Measurements from ENCODE around the gene MRAP2.
"Not testable (repeated sequence)": the region's sequence is repeated elsewhere in the genome, so short reads cannot be mapped to it uniquely, and the experiment has no call there.

The MRAP2 gene

GRCh38 chr6:84035484-84035883 lies 1.9 kb downstream of the MRAP2 start:
- no peak for DNase-seq

GRCh38 chr6:84037425-84038089 lies 4.0 kb downstream of the MRAP2 start:
- no peak for DNase-seq

- DNase-seq: no peak
These were observed 9.0 kb downstream of the MRAP2 start for GRCh38 chr6:84042603-84043002.

- DNase-seq: no peak
These were observed 10.0 kb downstream of the MRAP2 start for GRCh38 chr6:84043555-84043954.

GRCh38 chr6:84046755-84047154 lies 13.2 kb downstream of the MRAP2 start:
- DNase-seq: no peak

GRCh38 chr6:84048588-84048987 lies 15.0 kb downstream of the MRAP2 start:
- DNase-seq: no peak

- no peak for DNase-seq
These were observed 16.8 kb downstream of the MRAP2 start for GRCh38 chr6:84050408-84050807.

- peak; percentile 70 for DNase-seq
These were observed 18.8 kb downstream of the MRAP2 start for GRCh38 chr6:84052204-84052882.

- DNase-seq: no peak
These were observed 19.3 kb downstream of the MRAP2 start for GRCh38 chr6:84052883-84053241.

GRCh38 chr6:84055647-84056046 lies 22.1 kb downstream of the MRAP2 start:
- no peak for DNase-seq

GRCh38 chr6:84057908-84058307 lies 24.3 kb downstream of the MRAP2 start:
- DNase-seq: no peak

GRCh38 chr6:84059082-84059481 lies 25.5 kb downstream of the MRAP2 start:
- no peak for DNase-seq

- no peak for DNase-seq
These were observed 27.6 kb downstream of the MRAP2 start for GRCh38 chr6:84061174-84061573.

GRCh38 chr6:84061613-84062398 lies 28.2 kb downstream of the MRAP2 start:
- no peak for DNase-seq

- DNase-seq: no peak
These were observed 29.1 kb downstream of the MRAP2 start for GRCh38 chr6:84062519-84063154.

GRCh38 chr6:84065693-84066290 lies 32.2 kb downstream of the MRAP2 start:
- no peak for DNase-seq

GRCh38 chr6:84066536-84066935 lies 33.0 kb downstream of the MRAP2 start:
- no peak for DNase-seq

GRCh38 chr6:84068873-84069272 lies 35.3 kb downstream of the MRAP2 start:
- DNase-seq: not testable (repeated sequence)

GRCh38 chr6:84072442-84072997 lies 38.9 kb downstream of the MRAP2 start:
- DNase-seq: no peak

- DNase-seq: no peak
These were observed 41.6 kb downstream of the MRAP2 start for GRCh38 chr6:84074988-84075781.

GRCh38 chr6:84077645-84078044 lies 44.1 kb downstream of the MRAP2 start:
- no peak for DNase-seq

- no peak for DNase-seq
These were observed 44.8 kb downstream of the MRAP2 start for GRCh38 chr6:84078335-84078734.

All from NCI-H1105 (cell line).